Kidney (tissue), 14 donors: ENCODE results near the gene NEURL1. TPM values are rescaled to one million over a fixed set of nuclear protein-coding genes. Genes with fewer than 3 reads are reported as not detected.

Source experiments
- DNase-seq, 5 donors: peaks; one replicate each; pipeline ENCODE4 v3.0.0-alpha.2; 2013 to 2020
- FAIRE-seq: peaks from 2 replicates; lab custom pipeline; 2012; peaks lifted over from hg19 to GRCh38; lab: Jason Lieb, UNC
- H3K27ac ChIP-seq, 2 donors: one replicate each; pipeline ENCODE4 v1.7.0; 2013; ENCODE audit warnings: low read depth in 2 of 2, low read length in 2 of 2, inconsistent platforms in 1 of 2
- H3K27me3 ChIP-seq: one replicate; pipeline ENCODE4 v1.7.1; 2013; ENCODE audit warnings: low read length, inconsistent platforms; ENCODE audit not compliant: control insufficient read depth, insufficient read depth
- H3K36me3 ChIP-seq, 3 donors: one replicate each; pipeline versions ENCODE4 v1.7.0 to v1.7.1; 2013; ENCODE audit warnings: low read length in 3 of 3, control low read depth in 1 of 3, inconsistent platforms in 1 of 3; ENCODE audit not compliant: insufficient read depth in 3 of 3, control insufficient read depth in 2 of 3
- H3K4me1 ChIP-seq, 3 donors: one replicate each; pipeline versions ENCODE4 v1.7.0 to v1.7.1; 2013; ENCODE audit warnings: low read length in 3 of 3, inconsistent platforms in 1 of 3, low read depth in 1 of 3; ENCODE audit not compliant: control insufficient read depth in 2 of 3, insufficient read depth in 2 of 3
- H3K4me3 ChIP-seq, 3 donors: one replicate each; pipeline versions ENCODE4 v1.7.0 to v1.8.1; 2013; ENCODE audit warnings: low read length in 3 of 3, control low read depth in 1 of 3, inconsistent platforms in 1 of 3
- H3K9ac ChIP-seq, 3 donors: one replicate each; pipeline versions ENCODE4 v1.7.0 to v1.7.1; 2013; ENCODE audit warnings: low read length in 3 of 3, control low read depth in 1 of 3, inconsistent platforms in 1 of 3
- H3K9me3 ChIP-seq, 3 donors: one replicate each; pipeline versions ENCODE4 v1.7.0 to v1.7.1; 2013; ENCODE audit warnings: low read length in 3 of 3, control low read depth in 1 of 3, inconsistent platforms in 1 of 3; ENCODE audit not compliant: control insufficient read depth in 2 of 3, insufficient read depth in 1 of 3
- intact Hi-C: fragments of 100-400 bp; cut with DNase I; formaldehyde crosslinking; loops from one replicate; pipeline ENCODE4 v1.11.1; 2022
- polyA plus RNA-seq: library from polyadenylated mRNA; stranded (reverse); fragments of 350-450 nt; fragmentation: Illumina TruSeq; extraction: RNeasy Lipid Tissue Mini Kit (QIAGEN cat#74804); gene quantifications from one replicate; pipeline ENCODE4 v1.2.3, GENCODE V29; 2014; ENCODE audit warnings: low read depth, low replicate concordance; ENCODE audit not compliant: insufficient read depth
- total RNA-seq: library from RNA; stranded (reverse); fragmentation: NEBNext Ultra II Directional; extraction: Animal tissue kit (Norgen Biotek cat#: 25700); gene quantifications from one replicate; pipeline ENCODE4 v1.2.1, GENCODE V29; 2021
- TF ChIP-seq, protein P1 (sequence below): IDR thresholded peaks from 3 replicates; pipeline ENCODE4 v1.5.1; 2012; ENCODE audit warnings: mild to moderate bottlenecking, moderate library complexity, borderline replicate concordance; ENCODE audit not compliant: insufficient read depth; ENCODE audit errors: extremely low read depth
- donor health status: control.
- donor health status: control.
- donor health status: control.
- donor health status: control.
- donor health status: control.
- donor health status: DM: yes; HTN: yes; CAD: no.
- donor health status: Normal renal cell carcinoma (clear cell type).

NEURL1 gene
- total and polyA plus RNA-seq, 2 donors from 2014 or later: 1.2 TPM

DNA sequence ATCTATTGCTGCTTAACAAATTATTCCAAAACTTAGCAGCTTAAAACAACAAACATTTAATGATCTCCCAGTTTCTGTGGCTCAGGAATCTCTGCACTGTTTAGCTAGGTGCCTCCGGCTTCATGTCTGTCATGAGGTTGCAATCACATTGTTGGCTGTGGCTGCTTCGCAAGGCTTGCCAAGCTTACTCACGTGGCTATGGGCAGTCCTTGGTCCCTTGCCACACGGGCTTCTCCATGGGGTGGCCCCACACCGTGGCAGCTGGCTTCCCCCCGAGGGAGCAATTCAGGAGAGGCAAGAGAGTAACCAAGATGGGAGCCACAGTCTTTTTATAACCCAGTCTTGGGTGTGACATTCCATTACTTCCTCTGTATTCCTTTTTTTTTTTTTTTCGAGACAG is 67.4 kb downstream of the NEURL1 start:
- Histone ChIP-seq H3K9ac (no peak overlapping the region), H3K9me3 (no peaks in the 10 kb centered on the region), H3K27me3 (no peaks in the 10 kb centered on the region), H3K27ac (no peak overlapping the region), H3K36me3 (no peaks in the 10 kb centered on the region), H3K4me1 (peaks cover 0 to 4% (median under 1%) of the 10 kb centered on the region in 3 donors), H3K4me3 (no peak overlapping the region)
- TF ChIP-seq, protein P1, sequence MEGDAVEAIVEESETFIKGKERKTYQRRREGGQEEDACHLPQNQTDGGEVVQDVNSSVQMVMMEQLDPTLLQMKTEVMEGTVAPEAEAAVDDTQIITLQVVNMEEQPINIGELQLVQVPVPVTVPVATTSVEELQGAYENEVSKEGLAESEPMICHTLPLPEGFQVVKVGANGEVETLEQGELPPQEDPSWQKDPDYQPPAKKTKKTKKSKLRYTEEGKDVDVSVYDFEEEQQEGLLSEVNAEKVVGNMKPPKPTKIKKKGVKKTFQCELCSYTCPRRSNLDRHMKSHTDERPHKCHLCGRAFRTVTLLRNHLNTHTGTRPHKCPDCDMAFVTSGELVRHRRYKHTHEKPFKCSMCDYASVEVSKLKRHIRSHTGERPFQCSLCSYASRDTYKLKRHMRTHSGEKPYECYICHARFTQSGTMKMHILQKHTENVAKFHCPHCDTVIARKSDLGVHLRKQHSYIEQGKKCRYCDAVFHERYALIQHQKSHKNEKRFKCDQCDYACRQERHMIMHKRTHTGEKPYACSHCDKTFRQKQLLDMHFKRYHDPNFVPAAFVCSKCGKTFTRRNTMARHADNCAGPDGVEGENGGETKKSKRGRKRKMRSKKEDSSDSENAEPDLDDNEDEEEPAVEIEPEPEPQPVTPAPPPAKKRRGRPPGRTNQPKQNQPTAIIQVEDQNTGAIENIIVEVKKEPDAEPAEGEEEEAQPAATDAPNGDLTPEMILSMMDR: no peak
- no peak for FAIRE-seq
- intact Hi-C loops: no loop called here
- no peak for DNase-seq

DNA sequence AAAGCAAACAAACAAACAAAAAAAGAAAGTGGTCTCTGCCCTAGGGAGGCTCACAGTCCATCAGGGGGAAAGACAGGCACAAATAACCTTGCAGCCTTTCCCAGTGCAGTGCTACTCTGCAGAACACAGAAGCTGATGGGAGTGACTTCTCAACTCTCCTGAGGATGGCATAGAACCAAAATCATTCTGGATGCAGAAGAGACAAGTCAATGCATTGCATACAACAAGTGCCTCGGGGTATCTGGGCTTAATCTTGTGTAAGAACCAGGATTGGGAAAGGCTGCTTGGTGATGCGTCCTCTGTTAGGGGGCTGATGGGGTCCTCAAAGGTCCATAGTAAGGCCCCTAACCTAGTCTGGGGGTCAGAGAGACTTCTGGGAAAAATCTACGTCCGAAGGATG is 68.9 kb downstream of the NEURL1 start:
- Histone ChIP-seq H3K4me1 (no peaks in the 10 kb centered on the region), H3K27me3 (no peaks in the 10 kb centered on the region), H3K9me3 (no peaks in the 10 kb centered on the region), H3K4me3 (no peak overlapping the region), H3K9ac (no peak overlapping the region), H3K36me3 (no peaks in the 10 kb centered on the region), H3K27ac (no peak overlapping the region)
- DNase-seq (no peak), FAIRE-seq (no peak)
- intact Hi-C loops: no loop called here
- TF ChIP-seq, protein P1: no peak

DNA sequence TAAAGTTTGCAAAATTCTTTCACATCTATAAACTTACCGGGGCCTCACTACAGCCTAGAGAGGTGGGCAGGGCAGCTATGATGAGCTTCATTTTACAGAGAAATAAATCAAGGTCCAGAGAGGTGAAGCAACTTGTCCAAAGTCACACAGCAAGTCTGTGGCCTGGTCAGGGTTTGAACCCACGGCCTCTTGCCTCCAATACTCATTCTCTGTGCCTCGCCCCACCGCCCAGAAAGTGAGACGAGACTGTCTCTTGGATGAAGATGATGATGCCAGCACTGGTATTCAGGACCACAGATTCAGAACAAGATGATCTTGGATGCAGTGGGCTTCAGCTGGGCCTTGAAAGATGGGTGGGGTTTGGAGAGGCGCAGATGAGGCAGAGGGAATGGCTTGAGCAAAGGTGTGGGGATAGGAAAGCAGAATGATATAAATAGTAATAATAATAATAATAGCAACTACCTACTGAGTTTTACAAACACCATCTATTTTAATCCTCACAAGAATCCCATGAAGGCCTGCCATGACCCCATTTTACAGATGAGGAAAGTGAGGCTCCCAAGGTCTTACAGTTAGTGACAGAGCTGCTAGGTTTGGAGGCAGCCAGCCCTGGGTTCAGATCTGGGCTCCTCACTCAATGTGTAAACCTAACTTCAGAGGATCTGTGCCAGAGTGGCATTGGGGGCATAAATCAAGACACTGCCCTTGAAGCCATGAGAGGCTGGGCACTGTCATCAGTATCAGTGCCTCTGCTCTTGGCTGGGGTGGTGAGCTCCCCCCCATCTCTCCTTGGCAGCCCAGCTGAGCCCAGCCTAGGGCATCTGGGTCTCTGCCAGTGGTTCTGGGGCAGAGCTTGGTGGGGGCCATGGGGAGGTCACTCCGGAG is 70.0 kb downstream of the NEURL1 start:
- no peak overlapping the region for H3K9ac ChIP-seq
- no peak overlapping the region for H3K27ac ChIP-seq
- no peaks in the 10 kb centered on the region for H3K4me1 ChIP-seq
- intact Hi-C loops: no loop called here
- TF ChIP-seq, protein P1: no peak
- H3K27me3 ChIP-seq: no peaks in the 10 kb centered on the region
- DNase-seq (no peak), FAIRE-seq (no peak)
- H3K9me3 ChIP-seq: no peaks in the 10 kb centered on the region
- H3K4me3 ChIP-seq: no peak overlapping the region
- H3K36me3 ChIP-seq: no peaks in the 10 kb centered on the region
